ENCODE measurements around the gene CD300A.

The CD300A gene

GRCh38 chr17:74446551-74447500, 19.6 kb upstream of the CD300A start:
- Histone ChIP-seq H3K27me3 (replicated peaks; ENCODE audit: control insufficient read depth, insufficient read depth, low read length) (no peaks in the 10 kb centered on the region; the same call in none of the 2 replicates), H3K36me3 (ENCODE audit: control insufficient read depth, insufficient read depth, low read length) (no peaks in the 10 kb centered on the region), H3K4me3 (replicated peaks; ENCODE audit: low read depth, low read length) (no peak overlapping the region)
- DNase-seq (ENCODE audit: extremely low read depth, insufficient read length), result no peak
- peak; percentile 1 for TF ChIP-seq CTCF (IDR thresholded peaks at IDR 0.05; ENCODE audit: insufficient read depth, low read length, poor library complexity, severe bottlenecking)

- Histone ChIP-seq H3K4me3 (replicated peaks; ENCODE audit: low read depth, low read length) (no peak overlapping the region), H3K36me3 (ENCODE audit: control insufficient read depth, insufficient read depth, low read length) (no peaks in the 10 kb centered on the region), H3K27me3 (replicated peaks; ENCODE audit: control insufficient read depth, insufficient read depth, low read length) (no peaks in the 10 kb centered on the region; the same call in none of the 2 replicates)
- no peak for DNase-seq (ENCODE audit: extremely low read depth, insufficient read length)
- TF ChIP-seq CTCF (IDR thresholded peaks at IDR 0.05; ENCODE audit: insufficient read depth, low read length, poor library complexity, severe bottlenecking), result no peak
Measured at GRCh38 chr17:74447628-74448159, 18.7 kb upstream of the CD300A start.

DNA sequence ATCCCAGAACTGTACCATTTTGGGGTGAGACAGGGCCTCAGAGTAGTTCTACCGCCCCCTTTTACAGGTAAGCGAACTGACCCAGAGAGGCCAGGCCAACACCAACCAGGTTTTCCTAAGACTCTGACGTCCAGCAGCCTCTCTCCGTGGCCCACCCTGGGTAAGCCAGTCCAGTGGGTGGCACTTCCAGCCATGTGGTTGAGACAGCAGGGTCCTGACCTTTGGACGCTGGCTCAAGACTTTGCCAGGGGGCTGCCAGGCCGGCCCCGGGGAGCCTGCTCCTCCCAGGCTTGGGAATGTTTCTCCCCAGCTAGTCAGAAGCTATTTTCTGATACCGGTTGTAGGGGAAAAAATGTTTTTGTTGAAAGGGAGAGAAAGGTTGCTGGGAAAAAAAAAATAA, 17.7 kb upstream of the CD300A start:
- no peak for DNase-seq (ENCODE audit: extremely low read depth, insufficient read length)
- Histone ChIP-seq H3K27me3 (replicated peaks; ENCODE audit: control insufficient read depth, insufficient read depth, low read length) (no peaks in the 10 kb centered on the region; the same call in none of the 2 replicates), H3K4me3 (replicated peaks; ENCODE audit: low read depth, low read length) (no peak overlapping the region), H3K36me3 (ENCODE audit: control insufficient read depth, insufficient read depth, low read length) (no peaks in the 10 kb centered on the region)
- no peak for TF ChIP-seq CTCF (IDR thresholded peaks at IDR 0.05; ENCODE audit: insufficient read depth, low read length, poor library complexity, severe bottlenecking)

DNA sequence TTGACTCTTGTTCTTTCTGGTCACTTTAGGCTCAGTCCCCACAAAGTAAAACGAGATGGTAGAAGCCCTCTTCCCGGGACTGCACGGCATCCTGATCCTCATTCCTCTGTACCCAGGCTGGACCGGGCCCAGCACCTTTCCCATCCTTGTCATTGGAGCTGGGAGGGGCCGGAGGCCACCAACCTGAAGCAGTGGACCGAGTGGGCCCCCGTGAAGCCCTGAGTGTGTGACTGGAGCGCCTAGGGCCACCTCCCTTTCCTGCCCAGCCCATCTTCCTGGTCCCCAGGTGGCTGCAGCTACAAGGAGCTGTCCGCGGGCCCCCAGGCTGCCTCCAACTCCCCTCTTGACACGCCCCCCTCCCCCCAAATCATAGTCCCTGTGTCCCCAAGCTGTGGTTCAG, 17.1 kb upstream of the CD300A start:
- Histone ChIP-seq H3K27me3 (replicated peaks; ENCODE audit: control insufficient read depth, insufficient read depth, low read length) (no peaks in the 10 kb centered on the region; the same call in none of the 2 replicates), H3K4me3 (replicated peaks; ENCODE audit: low read depth, low read length) (no peak overlapping the region), H3K36me3 (ENCODE audit: control insufficient read depth, insufficient read depth, low read length) (no peaks in the 10 kb centered on the region)
- no peak for DNase-seq (ENCODE audit: extremely low read depth, insufficient read length)
- no peak for TF ChIP-seq CTCF (IDR thresholded peaks at IDR 0.05; ENCODE audit: insufficient read depth, low read length, poor library complexity, severe bottlenecking)

GRCh38 chr17:74449773-74450172, 16.7 kb upstream of the CD300A start:
- no peaks in the 10 kb centered on the region for H3K36me3 ChIP-seq (ENCODE audit: control insufficient read depth, insufficient read depth, low read length)
- DNase-seq (ENCODE audit: extremely low read depth, insufficient read length), result no peak
- TF ChIP-seq CTCF (IDR thresholded peaks at IDR 0.05; ENCODE audit: insufficient read depth, low read length, poor library complexity, severe bottlenecking), result no peak
- no peak overlapping the region for H3K4me3 ChIP-seq (replicated peaks; ENCODE audit: low read depth, low read length)
- no peaks in the 10 kb centered on the region; the same call in 1 of the 2 replicates for H3K27me3 ChIP-seq (replicated peaks; ENCODE audit: control insufficient read depth, insufficient read depth, low read length)
